ENCODE results near the gene TLR3. TPM values are rescaled to one million over a fixed set of nuclear protein-coding genes. Genes with fewer than 3 reads are reported as not detected.

The TLR3 gene
- total RNA-seq, 3 donors from 2014 or later = 23.6 to 55.0 (median 51.3) TPM

DNA sequence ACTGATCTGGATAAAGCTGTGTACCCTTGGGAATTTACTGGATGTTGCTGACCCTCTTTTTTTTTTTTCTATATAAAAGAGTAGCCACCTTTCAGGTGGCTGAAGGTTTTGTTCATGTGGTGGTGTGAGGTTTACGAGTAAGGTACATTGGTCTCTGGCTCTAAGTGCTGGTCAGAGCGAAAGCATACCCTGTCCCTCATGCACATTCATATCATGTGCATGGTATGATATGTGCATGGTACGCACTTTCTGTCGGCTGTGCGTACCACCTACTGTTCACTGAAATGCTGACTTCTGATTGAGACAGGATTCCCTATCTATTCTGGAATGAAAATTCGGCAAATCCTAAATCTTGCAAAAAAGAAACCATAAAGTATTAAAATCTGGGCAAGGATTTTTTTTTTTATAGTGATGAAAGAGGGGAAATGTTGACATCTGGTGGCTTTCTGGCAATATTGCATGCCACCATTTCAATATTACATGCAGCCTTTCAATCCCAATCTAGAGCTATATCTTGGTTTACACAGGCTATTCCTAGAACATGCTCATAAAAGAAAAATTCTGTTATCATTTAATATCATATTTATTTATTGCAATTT lies 68.3 kb downstream of the TLR3 start:
- Histone ChIP-seq H3K9me3 (no peaks in the 10 kb centered on the region), H3K36me3 (ENCODE audit: low read depth) (no peaks in the 10 kb centered on the region), H3K4me3 (no peak overlapping the region), H3K4me1 (ENCODE audit: low read depth) (no peaks in the 10 kb centered on the region)
- TF ChIP-seq, protein P1, sequence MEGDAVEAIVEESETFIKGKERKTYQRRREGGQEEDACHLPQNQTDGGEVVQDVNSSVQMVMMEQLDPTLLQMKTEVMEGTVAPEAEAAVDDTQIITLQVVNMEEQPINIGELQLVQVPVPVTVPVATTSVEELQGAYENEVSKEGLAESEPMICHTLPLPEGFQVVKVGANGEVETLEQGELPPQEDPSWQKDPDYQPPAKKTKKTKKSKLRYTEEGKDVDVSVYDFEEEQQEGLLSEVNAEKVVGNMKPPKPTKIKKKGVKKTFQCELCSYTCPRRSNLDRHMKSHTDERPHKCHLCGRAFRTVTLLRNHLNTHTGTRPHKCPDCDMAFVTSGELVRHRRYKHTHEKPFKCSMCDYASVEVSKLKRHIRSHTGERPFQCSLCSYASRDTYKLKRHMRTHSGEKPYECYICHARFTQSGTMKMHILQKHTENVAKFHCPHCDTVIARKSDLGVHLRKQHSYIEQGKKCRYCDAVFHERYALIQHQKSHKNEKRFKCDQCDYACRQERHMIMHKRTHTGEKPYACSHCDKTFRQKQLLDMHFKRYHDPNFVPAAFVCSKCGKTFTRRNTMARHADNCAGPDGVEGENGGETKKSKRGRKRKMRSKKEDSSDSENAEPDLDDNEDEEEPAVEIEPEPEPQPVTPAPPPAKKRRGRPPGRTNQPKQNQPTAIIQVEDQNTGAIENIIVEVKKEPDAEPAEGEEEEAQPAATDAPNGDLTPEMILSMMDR (IDR thresholded peaks at IDR 0.05) = peak; percentile 34
- ATAC-seq (peak; percentile 55), DNase-seq (peak in 1 of 3 donors; percentile 27)
- intact Hi-C loops (cut with DNase I, micrococcal nuclease) = loop anchor here in 1 of 2 donors (10.0 kb wide), 1 partner anchor 72 kb away; the partner anchor contains the start of gene TLR3

Other genes starting within 250 kb of the TLR3 start
- 10 to 100 TPM; 13.6 to 18.4 (median 16.3) TPM for gene FAM149A, start 35.5 kb downstream of the TLR3 start, total RNA-seq
- 10 to 100 TPM; 38.4 to 50.8 (median 49.2) TPM for gene CYP4V2, start 122.4 kb downstream of the TLR3 start, total RNA-seq
- gene KLKB1, start 158.4 kb downstream of the TLR3 start, total RNA-seq = 1 to 10 TPM; 1.1 to 2.4 (median 1.5) TPM
- under 1 TPM in 1 of 3 donors, not detected in 2; 0.65 TPM for gene F11, start 197.0 kb downstream of the TLR3 start, total RNA-seq